GM12874 (cell line): ENCODE data around the gene SUSD2.

Experiments
- TF ChIP-seq, protein P1 (sequence below): IDR thresholded peaks from 2 replicates; pipeline ENCODE4 v1.5.1; 2011; ENCODE audit warnings: low read depth, mild to moderate bottlenecking, control low read depth, low read length, moderate library complexity; ENCODE audit not compliant: insufficient read depth

Gene SUSD2

DNA sequence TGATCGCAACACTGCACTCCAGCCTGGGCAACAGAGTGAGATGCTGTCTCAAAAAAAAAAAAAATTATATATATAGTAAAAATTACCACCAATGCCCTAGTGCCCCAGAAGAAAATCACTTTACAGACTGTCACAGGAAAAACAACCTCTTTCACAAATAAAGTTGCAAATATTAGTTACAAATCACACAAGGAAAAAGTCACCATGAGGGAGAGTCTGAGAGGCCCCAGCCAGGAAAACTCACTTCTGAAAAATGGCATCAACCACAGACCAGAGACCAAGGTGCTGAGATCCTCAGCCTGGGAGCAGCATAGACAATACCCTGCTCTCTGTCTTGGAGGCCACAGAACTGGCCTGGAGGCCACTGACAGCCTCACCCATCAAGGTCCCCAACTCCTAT lies 43.2 kb downstream of the SUSD2 start:
- TF ChIP-seq, protein P1, sequence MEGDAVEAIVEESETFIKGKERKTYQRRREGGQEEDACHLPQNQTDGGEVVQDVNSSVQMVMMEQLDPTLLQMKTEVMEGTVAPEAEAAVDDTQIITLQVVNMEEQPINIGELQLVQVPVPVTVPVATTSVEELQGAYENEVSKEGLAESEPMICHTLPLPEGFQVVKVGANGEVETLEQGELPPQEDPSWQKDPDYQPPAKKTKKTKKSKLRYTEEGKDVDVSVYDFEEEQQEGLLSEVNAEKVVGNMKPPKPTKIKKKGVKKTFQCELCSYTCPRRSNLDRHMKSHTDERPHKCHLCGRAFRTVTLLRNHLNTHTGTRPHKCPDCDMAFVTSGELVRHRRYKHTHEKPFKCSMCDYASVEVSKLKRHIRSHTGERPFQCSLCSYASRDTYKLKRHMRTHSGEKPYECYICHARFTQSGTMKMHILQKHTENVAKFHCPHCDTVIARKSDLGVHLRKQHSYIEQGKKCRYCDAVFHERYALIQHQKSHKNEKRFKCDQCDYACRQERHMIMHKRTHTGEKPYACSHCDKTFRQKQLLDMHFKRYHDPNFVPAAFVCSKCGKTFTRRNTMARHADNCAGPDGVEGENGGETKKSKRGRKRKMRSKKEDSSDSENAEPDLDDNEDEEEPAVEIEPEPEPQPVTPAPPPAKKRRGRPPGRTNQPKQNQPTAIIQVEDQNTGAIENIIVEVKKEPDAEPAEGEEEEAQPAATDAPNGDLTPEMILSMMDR, result no peak

- TF ChIP-seq, protein P1, result no peak
Measured at GRCh38 chr22:24225044-24225601, 43.8 kb downstream of the SUSD2 start.

GRCh38 chr22:24225951-24226350 lies 44.7 kb downstream of the SUSD2 start:
- TF ChIP-seq, protein P1, result no peak

- TF ChIP-seq, protein P1, result peak; percentile 62
Measured at GRCh38 chr22:24230911-24231656, 49.8 kb downstream of the SUSD2 start.

- TF ChIP-seq, protein P1, result no peak
Measured at GRCh38 chr22:24231706-24232105, 50.4 kb downstream of the SUSD2 start.

DNA sequence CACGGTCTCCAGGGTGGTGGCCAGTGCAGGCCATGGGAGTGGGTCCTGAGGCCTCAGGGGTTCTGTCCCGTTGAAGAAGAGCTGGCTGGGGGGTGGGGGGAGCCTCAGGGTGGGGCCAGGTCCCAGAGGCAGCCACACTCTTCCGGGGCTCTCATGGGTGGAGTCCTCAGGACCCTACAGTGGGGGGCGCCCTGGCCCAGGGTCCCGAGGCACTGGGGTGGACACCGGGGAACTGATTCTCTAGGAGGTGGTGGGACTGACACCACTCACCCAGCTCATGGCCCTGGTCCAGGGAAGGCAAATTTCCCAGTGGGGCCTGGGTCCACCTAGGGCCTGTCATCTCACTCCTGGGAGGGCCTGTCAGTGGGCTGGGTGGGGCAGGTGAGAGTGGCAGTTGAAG lies 50.8 kb downstream of the SUSD2 start:
- TF ChIP-seq, protein P1, result no peak

DNA sequence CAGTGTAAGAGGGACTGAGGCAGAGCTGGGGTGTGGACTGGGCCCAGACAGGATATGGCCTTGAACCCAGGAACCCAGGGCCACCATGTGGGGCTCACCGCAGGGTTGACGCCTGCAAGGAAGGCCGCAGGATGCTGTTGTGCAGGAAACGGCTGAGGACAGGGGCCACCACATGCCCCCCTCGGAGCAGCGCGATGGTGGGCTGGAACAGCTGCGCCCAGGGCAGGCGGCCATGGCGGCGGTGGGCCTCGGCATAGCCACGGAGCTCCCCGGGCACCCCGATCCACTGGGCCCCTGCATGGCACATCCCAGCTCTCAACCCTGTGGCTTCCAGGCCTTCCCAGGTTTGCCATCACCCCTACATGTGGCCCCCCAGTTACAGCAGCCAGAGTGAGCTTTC lies 51.4 kb downstream of the SUSD2 start:
- TF ChIP-seq, protein P1, result no peak
